ENCODE measurements around the gene ARL3.
"Not testable (repeated sequence)": the region's sequence is repeated elsewhere in the genome, so short reads cannot be mapped to it uniquely, and the experiment has no call there.

The ARL3 gene

DNA sequence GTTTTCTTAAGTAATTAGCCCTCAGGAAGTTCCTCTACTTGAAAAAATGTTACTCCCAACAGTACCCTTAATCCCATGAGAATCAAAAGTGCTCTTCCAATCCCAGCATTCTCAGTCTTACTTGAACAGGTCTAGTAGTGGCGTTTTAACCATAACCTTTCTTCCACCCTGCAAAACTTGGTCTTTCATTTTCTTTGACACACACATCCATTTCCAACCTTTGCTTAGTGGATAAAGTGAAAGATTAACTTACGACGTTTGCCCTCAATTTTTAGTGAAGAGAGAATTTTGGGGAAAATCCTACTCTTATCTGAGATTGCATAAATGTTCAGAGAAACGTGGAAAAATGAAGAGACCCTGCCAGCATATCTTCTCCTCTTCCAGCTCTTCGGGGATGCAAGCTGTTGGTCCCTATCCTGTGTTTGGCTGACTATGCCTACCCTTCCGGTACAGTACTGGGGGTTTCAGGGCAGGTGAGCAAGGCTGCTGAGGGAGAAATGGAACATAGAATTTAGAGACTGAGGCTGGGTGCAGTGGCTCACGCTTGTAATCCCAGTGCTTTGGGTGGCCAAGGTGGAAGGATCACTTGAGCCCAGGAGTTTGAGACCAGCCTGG lies 48.3 kb upstream of the ARL3 start:
- TF ChIP-seq CSRNP3 (CRISPR knock-in tag; IDR thresholded peaks at IDR 0.05) = no peak
- no peak for TF ChIP-seq ARNTL (CRISPR knock-in tag; IDR thresholded peaks at IDR 0.05; ENCODE audit: borderline replicate concordance, low read depth)
- TF ChIP-seq ZFP30 (CRISPR knock-in tag; IDR thresholded peaks at IDR 0.05) = no peak
- TF ChIP-seq PPARA (CRISPR knock-in tag; IDR thresholded peaks at IDR 0.05; ENCODE audit: borderline replicate concordance) = no peak
- TF ChIP-seq ZFP3 (CRISPR knock-in tag; IDR thresholded peaks at IDR 0.05) = no peak
- TF ChIP-seq PATZ1 (CRISPR knock-in tag; IDR thresholded peaks at IDR 0.05; ENCODE audit: borderline replicate concordance) = no peak
- TF ChIP-seq ZNF70 (CRISPR knock-in tag; IDR thresholded peaks at IDR 0.05) = no peak
- no peak for TF ChIP-seq ZNF565 (CRISPR knock-in tag; conservative IDR thresholded peaks at IDR 0.05; ENCODE audit: low read depth)
- TF ChIP-seq BACH2 (CRISPR knock-in tag; IDR thresholded peaks at IDR 0.05; ENCODE audit: borderline replicate concordance) = no peak
- TF ChIP-seq OSR1 (CRISPR knock-in tag; IDR thresholded peaks at IDR 0.05) = no peak
- TF ChIP-seq ZNF8 (CRISPR knock-in tag; IDR thresholded peaks at IDR 0.05) = no peak
- TF ChIP-seq, protein P1, sequence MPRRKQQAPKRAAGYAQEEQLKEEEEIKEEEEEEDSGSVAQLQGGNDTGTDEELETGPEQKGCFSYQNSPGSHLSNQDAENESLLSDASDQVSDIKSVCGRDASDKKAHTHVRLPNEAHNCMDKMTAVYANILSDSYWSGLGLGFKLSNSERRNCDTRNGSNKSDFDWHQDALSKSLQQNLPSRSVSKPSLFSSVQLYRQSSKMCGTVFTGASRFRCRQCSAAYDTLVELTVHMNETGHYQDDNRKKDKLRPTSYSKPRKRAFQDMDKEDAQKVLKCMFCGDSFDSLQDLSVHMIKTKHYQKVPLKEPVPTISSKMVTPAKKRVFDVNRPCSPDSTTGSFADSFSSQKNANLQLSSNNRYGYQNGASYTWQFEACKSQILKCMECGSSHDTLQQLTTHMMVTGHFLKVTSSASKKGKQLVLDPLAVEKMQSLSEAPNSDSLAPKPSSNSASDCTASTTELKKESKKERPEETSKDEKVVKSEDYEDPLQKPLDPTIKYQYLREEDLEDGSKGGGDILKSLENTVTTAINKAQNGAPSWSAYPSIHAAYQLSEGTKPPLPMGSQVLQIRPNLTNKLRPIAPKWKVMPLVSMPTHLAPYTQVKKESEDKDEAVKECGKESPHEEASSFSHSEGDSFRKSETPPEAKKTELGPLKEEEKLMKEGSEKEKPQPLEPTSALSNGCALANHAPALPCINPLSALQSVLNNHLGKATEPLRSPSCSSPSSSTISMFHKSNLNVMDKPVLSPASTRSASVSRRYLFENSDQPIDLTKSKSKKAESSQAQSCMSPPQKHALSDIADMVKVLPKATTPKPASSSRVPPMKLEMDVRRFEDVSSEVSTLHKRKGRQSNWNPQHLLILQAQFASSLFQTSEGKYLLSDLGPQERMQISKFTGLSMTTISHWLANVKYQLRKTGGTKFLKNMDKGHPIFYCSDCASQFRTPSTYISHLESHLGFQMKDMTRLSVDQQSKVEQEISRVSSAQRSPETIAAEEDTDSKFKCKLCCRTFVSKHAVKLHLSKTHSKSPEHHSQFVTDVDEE (CRISPR knock-in tag; IDR thresholded peaks at IDR 0.05) = no peak
- TF ChIP-seq TOX (CRISPR knock-in tag; IDR thresholded peaks at IDR 0.05; ENCODE audit: borderline replicate concordance) = no peak
- no peak for TF ChIP-seq ISL1 (CRISPR knock-in tag; IDR thresholded peaks at IDR 0.05)
- TF ChIP-seq SNAI2 (CRISPR knock-in tag; IDR thresholded peaks at IDR 0.05) = no peak
- TF ChIP-seq CSDC2 (CRISPR knock-in tag; IDR thresholded peaks at IDR 0.05) = no peak
- no peak for TF ChIP-seq RARB (CRISPR knock-in tag; IDR thresholded peaks at IDR 0.05)
- no peak for TF ChIP-seq ESRRG (CRISPR knock-in tag; IDR thresholded peaks at IDR 0.05)
- no peak for TF ChIP-seq TCF4 (CRISPR knock-in tag; IDR thresholded peaks at IDR 0.05; ENCODE audit: borderline replicate concordance)
- no peak for ATAC-seq

DNA sequence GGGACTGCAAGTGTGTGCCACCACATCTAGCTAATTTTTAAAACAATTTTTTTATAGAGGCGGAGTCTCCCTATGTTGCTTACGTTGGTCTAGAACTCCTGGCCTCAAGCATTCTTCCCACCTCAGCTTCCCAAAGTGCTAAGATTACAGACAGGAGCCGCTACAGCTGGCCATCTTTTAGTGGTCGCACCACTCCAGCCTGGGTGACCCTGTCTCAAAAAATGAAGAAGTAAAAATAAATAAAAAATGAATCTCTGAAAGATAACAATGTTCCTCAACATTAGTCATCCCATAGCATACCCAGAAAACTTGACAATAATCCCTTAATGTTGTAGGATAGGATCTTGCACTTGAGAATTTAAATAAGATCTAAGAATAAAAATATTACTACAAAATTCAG lies 47.8 kb upstream of the ARL3 start:
- TF ChIP-seq SNAI2 (CRISPR knock-in tag; IDR thresholded peaks at IDR 0.05) (no peak), RARB (CRISPR knock-in tag; IDR thresholded peaks at IDR 0.05) (no peak)
- no peak for ATAC-seq

DNA sequence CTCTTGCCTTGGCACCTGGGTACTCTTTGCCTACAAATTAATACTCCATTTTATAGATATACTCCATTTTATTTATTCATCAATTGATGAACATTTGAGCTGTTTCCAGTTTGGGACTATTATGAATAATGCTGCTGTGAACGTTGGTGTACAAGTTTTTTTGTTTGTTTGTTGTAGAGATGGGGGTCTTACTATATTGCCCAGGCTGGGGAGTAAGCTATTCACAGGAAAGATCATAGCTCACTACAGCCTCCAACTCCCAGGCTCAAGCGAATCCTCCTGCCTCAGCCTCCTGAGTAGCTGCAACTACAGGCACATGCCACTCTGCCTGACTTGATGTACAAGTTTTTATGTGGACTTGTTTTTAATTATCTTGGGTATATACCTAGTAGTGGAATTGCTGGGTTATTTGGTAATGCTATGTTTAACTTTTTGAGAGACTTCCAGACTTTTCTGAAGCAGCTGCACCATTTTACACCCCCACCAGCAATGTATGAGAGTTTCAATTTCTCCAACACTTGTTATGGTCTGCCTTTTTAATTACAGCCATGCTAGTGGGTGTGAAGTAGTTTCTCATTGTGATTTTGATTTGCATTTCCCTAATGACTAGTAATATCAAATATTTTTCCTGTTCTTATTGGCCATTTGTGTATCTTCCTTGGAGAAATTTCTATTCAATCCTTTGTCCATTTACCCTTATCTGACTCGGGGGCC lies 45.5 kb upstream of the ARL3 start:
- TF ChIP-seq, protein P2, sequence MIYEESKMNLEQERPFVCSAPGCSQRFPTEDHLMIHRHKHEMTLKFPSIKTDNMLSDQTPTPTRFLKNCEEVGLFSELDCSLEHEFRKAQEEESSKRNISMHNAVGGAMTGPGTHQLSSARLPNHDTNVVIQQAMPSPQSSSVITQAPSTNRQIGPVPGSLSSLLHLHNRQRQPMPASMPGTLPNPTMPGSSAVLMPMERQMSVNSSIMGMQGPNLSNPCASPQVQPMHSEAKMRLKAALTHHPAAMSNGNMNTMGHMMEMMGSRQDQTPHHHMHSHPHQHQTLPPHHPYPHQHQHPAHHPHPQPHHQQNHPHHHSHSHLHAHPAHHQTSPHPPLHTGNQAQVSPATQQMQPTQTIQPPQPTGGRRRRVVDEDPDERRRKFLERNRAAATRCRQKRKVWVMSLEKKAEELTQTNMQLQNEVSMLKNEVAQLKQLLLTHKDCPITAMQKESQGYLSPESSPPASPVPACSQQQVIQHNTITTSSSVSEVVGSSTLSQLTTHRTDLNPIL (CRISPR knock-in tag; IDR thresholded peaks at IDR 0.05; ENCODE audit: low read depth) = no peak
- ATAC-seq = no peak

DNA sequence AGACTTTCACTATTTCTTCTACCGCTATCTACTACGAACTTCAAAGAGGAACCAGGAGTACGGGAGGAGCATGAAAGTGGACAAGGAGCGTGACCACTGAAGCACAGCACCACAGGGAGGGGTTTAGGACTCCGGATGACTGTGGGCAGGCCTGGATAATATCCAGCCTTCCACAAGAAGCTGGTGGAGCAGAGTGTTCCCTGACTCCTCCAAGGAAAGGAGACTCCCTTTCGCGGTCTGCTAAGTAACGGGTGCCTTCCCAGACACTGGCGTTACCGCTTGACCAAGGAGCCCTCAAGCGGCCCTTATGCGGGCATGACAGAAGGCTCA lies 44.7 kb upstream of the ARL3 start:
- not testable (repeated sequence) for ATAC-seq

All from SK-N-SH treated with all-trans-retinoic acid at 6 μM for 48 hours (cell line).